ENCODE data around the gene EEIG1. TPM values are rescaled to one million over a fixed set of nuclear protein-coding genes. Genes with fewer than 3 reads are reported as not detected.

The EEIG1 gene
- total and polyA plus RNA-seq, 2 donors (not counting 1 experiment from before 2014, with no cell fraction given), result 57.2 to 245 TPM

- ATAC-seq (ENCODE audit: low read depth) (no peak), DNase-seq (peak; percentile 40)
- H3K9ac ChIP-seq (ENCODE audit: low read length), result peak overlapping the region; percentile 78
- TF ChIP-seq CTCF (IDR thresholded peaks at IDR 0.05), result no peak
- TF ChIP-seq EZH2 (IDR thresholded peaks at IDR 0.05; ENCODE audit: borderline replicate concordance, insufficient read depth, low read depth, low read length, poor library complexity, severe bottlenecking), result no peak
- intact Hi-C loops (cut with micrococcal nuclease), result loop anchor here (5.0 kb wide), 1 partner anchor 141 kb away; no protein-coding TSS in a partner anchor
- CTCF ChIA-PET, result interaction anchor here (1.3 to 20.6 kb wide), 5 partner anchors 19 to 141 kb away, joined by 6 to 282 read pairs (median 10); no protein-coding TSS in a partner anchor
- H4K20me1 ChIP-seq (ENCODE audit: control insufficient read depth, insufficient read depth, low read length, poor library complexity, severe bottlenecking), result peaks cover 87% of the 10 kb centered on the region
- peaks cover 92% of the 10 kb centered on the region for H3K79me2 ChIP-seq (ENCODE audit: control insufficient read depth, insufficient read depth, low read length)
- H3K9me3 Mint-ChIP-seq (ENCODE audit: insufficient read depth), result no peaks in the 10 kb centered on the region
- peak overlapping the region in 1 of 5 experiments; percentile 95 for H3K4me3 ChIP-seq (ENCODE audit: control extremely low read depth in 1 of 5, extremely low read depth in 1 of 5, insufficient read depth in 1 of 5, low read depth in 2 of 5, low read length in 4 of 5)
- H3K27me3 Mint-ChIP-seq, result no peaks in the 10 kb centered on the region
- POLR2A ChIA-PET, result interaction anchor here (1.5 to 15.3 kb wide), 2 partner anchors 15 to 54 kb away, joined by 3 to 212 read pairs; no protein-coding TSS in a partner anchor
- peak overlapping the region; percentile 86 for H3K4me3 Mint-ChIP-seq
- no peaks in the 10 kb centered on the region for H3K27me3 ChIP-seq (replicated peaks in 1 of 4; ENCODE audit: control extremely low read depth in 1 of 4, control insufficient read depth in 3 of 4, insufficient read depth in 4 of 4, low read length in 3 of 4)
- WGBS (ENCODE audit: insufficient coverage), result 77% methylated on average over 5 of the region's 6 CpGs
- peak overlapping the region; percentile 25 to 97 for H3K27ac ChIP-seq (ENCODE audit: low read length in 2 of 2)
- H3K4me1 ChIP-seq (ENCODE audit: control insufficient read depth in 2 of 2, insufficient read depth in 2 of 2, low read length in 2 of 2), result peaks cover 78 to 88% of the 10 kb centered on the region in 2 donors
- peaks cover 0 to 27% of the 10 kb centered on the region in 2 experiments for H3K36me3 ChIP-seq (replicated peaks in 1 of 2; ENCODE audit: control extremely low read depth in 1 of 2, control insufficient read depth in 1 of 2, extremely low read depth in 1 of 2, insufficient read depth in 2 of 2, low read length in 1 of 2)
- no peak overlapping the region for H2AFZ ChIP-seq (ENCODE audit: insufficient read depth, low read depth, low read length, poor library complexity, severe bottlenecking)
- peaks cover 78% of the 10 kb centered on the region for H3K4me1 Mint-ChIP-seq
- H3K4me2 ChIP-seq (replicated peaks; ENCODE audit: low read depth, low read length, poor library complexity, severe bottlenecking), result peak overlapping the region; percentile 75
- H3K9me3 ChIP-seq (ENCODE audit: control extremely low read depth in 1 of 3, control insufficient read depth in 2 of 3, insufficient read depth in 1 of 3, low read length in 2 of 3), result no peaks in the 10 kb centered on the region
- peak overlapping the region; percentile 82 for H3K27ac Mint-ChIP-seq
Observed at GRCh38 chr9:127976498-127976897, 4.3 kb downstream of the EEIG1 start.

Data from B cell (primary cell).